MCF 10A (cell line): Measurements from ENCODE around the gene RANBP6. TPM values are rescaled to one million over a fixed set of nuclear protein-coding genes. Genes with fewer than 3 reads are reported as not detected.
"Not testable (repeated sequence)": the region's sequence is repeated elsewhere in the genome, so short reads cannot be mapped to it uniquely, and the experiment has no call there.

Source experiments
- BruUV-seq: library from RNA; stranded (reverse); fragments of 400-500 nt; replicated peaks from 2 replicates; lab custom pipeline; 2021; lab: Mats Ljungman, UMichigan
- CTCF ChIA-PET: fragments of 300-600 bp; sonication (Branson Sonifier 250); formaldehyde crosslinking; extraction: SDS; loops from one replicate; lab custom pipeline; 2021; ENCODE audit warnings: antibody characterized with exemption, inconsistent platforms; lab: Yijun Ruan, JAX
- POLR2A ChIA-PET: fragments of 300-600, 350-650 bp; sonication (Branson Sonifier 250); formaldehyde crosslinking; extraction: SDS; loops from one replicate; lab custom pipeline; 2020; ENCODE audit warnings: antibody characterized with exemption, inconsistent platforms; lab: Yijun Ruan, JAX
- DNase-seq: peaks from one replicate; pipeline ENCODE4 v3.0.0-alpha.2; 2018; ENCODE audit not compliant: unreplicated experiment
- H3K27ac Mint-ChIP-seq: one replicate; pipeline ENCODE4 v1.8.0; 2022; ENCODE audit warnings: mild to moderate bottlenecking, low read depth, mixed read lengths; ENCODE audit not compliant: unreplicated experiment
- H3K27me3 Mint-ChIP-seq: one replicate; pipeline ENCODE4 v1.8.0; 2022; ENCODE audit warnings: mixed read lengths; ENCODE audit not compliant: insufficient read depth, unreplicated experiment
- H3K36me3 Mint-ChIP-seq: one replicate; pipeline ENCODE4 v1.8.0; 2022; ENCODE audit warnings: mild to moderate bottlenecking, moderate library complexity, mixed read lengths; ENCODE audit not compliant: insufficient read depth, unreplicated experiment
- H3K4me1 Mint-ChIP-seq: one replicate; pipeline ENCODE4 v1.8.0; 2022; ENCODE audit warnings: mixed read lengths; ENCODE audit not compliant: insufficient read depth, unreplicated experiment
- H3K4me3 Mint-ChIP-seq: one replicate; pipeline ENCODE4 v1.8.0; 2022; ENCODE audit warnings: mild to moderate bottlenecking, moderate library complexity, mixed read lengths; ENCODE audit not compliant: unreplicated experiment
- H3K9me3 Mint-ChIP-seq: one replicate; pipeline ENCODE4 v1.8.0; 2022; ENCODE audit warnings: mixed read lengths; ENCODE audit not compliant: unreplicated experiment
- intact Hi-C: fragments of 100-400 bp; cut with micrococcal nuclease; formaldehyde crosslinking; loops from 2 replicates; pipeline ENCODE4 v1.14.1; 2022
- total RNA-seq: library from RNA; stranded (reverse); gene quantifications from 2 replicates; pipeline ENCODE4 v1.2.3, GENCODE V29; 2022
- TF ChIP-seq, protein P1 (sequence below): fragments of 200-600 bp; IDR thresholded peaks from one replicate; pipeline ENCODE4 v1.8.0; 2022; ENCODE audit warnings: antibody characterized with exemption, mild to moderate bottlenecking; ENCODE audit not compliant: unreplicated experiment

The RANBP6 gene
- total RNA-seq, 1 experiment from 2014 or later = 13.9 TPM

DNA sequence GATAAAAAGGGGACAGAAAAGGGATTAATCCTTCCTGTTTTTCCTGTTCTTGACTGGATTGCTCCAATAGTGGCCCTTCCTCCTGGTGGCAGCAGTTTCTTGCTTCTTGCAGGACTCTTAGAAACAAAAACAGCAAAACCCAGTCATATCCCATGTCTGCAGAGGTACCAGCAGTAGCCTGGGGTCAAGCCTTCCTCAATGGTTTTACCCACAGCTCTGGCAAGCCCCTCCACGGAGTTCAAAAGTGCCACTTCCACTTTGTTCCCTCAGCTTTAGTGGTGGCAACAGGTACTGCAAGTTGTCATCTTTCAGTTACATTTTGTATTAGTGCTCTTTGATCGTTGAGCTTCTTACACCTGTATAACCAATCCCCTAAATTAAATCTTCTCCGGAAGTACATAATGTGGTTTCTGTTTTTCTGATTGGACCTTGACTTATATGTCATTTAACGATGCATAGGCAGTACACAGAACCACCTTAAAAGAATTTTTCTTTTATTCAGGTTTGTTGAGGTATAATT, 8.7 kb upstream of the RANBP6 start:
- no peak overlapping the region for H3K4me3 Mint-ChIP-seq
- H3K9me3 Mint-ChIP-seq = no peaks in the 10 kb centered on the region
- peaks cover 14% of the 10 kb centered on the region for H3K4me1 Mint-ChIP-seq
- no TSS peak for BruUV-seq
- TF ChIP-seq, protein P1, sequence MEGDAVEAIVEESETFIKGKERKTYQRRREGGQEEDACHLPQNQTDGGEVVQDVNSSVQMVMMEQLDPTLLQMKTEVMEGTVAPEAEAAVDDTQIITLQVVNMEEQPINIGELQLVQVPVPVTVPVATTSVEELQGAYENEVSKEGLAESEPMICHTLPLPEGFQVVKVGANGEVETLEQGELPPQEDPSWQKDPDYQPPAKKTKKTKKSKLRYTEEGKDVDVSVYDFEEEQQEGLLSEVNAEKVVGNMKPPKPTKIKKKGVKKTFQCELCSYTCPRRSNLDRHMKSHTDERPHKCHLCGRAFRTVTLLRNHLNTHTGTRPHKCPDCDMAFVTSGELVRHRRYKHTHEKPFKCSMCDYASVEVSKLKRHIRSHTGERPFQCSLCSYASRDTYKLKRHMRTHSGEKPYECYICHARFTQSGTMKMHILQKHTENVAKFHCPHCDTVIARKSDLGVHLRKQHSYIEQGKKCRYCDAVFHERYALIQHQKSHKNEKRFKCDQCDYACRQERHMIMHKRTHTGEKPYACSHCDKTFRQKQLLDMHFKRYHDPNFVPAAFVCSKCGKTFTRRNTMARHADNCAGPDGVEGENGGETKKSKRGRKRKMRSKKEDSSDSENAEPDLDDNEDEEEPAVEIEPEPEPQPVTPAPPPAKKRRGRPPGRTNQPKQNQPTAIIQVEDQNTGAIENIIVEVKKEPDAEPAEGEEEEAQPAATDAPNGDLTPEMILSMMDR = peak; percentile 41
- no peaks in the 10 kb centered on the region for H3K27me3 Mint-ChIP-seq
- intact Hi-C loops = no loop called here
- POLR2A ChIA-PET = interaction anchor here (1.1 to 7.2 kb wide), 3 partner anchors 9 to 80 kb away, joined by 4 to 38 read pairs (median 12); partner anchors contain the start of gene RANBP6
- DNase-seq = peak; percentile 26
- CTCF ChIA-PET = interaction anchor here (0.7 to 2.3 kb wide), 15 partner anchors 9 to 720 kb away, joined by 3 to 10 read pairs (median 4); partner anchors contain the start of gene RANBP6
- no peaks in the 10 kb centered on the region for H3K36me3 Mint-ChIP-seq
- H3K27ac Mint-ChIP-seq = no peak overlapping the region

DNA sequence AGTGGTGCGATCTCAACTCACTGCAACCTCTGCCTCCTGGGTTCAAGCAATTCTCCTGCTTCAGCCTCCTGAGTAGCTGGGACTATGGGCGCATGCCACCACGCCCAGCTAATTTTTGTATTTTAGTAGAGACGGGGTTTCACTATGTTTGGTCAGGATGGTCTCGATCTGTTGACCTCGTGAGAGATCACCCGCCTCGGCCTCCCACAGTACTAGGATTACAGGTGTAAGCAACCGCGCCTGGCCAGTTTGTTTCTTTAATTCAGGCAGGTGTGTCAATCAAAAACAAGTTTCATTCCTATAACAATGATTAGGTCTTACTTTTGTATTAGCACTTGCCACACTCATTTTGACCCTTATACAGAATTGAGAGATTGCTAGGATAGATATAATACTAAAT, 1.6 kb upstream of the RANBP6 start:
- BruUV-seq, H3K27me3 Mint-ChIP-seq, H3K27ac Mint-ChIP-seq, H3K4me3 Mint-ChIP-seq, intact Hi-C loops, H3K9me3 Mint-ChIP-seq, DNase-seq: not testable (repeated sequence)
- CTCF ChIA-PET = interaction anchor here (0.6 to 2.5 kb wide), 8 partner anchors 34 to 1165 kb away, joined by 3 to 13 read pairs (median 4); no protein-coding TSS in a partner anchor
- Mint-ChIP-seq H3K4me1 (peaks cover 31% of the 10 kb centered on the region), H3K36me3 (peaks cover 34% of the 10 kb centered on the region)
- POLR2A ChIA-PET = interaction anchor here (0.6 to 3.6 kb wide), 6 partner anchors 9 to 1082 kb away, joined by 3 to 48 read pairs (median 10); partner anchors contain the start of gene UHRF2

DNA sequence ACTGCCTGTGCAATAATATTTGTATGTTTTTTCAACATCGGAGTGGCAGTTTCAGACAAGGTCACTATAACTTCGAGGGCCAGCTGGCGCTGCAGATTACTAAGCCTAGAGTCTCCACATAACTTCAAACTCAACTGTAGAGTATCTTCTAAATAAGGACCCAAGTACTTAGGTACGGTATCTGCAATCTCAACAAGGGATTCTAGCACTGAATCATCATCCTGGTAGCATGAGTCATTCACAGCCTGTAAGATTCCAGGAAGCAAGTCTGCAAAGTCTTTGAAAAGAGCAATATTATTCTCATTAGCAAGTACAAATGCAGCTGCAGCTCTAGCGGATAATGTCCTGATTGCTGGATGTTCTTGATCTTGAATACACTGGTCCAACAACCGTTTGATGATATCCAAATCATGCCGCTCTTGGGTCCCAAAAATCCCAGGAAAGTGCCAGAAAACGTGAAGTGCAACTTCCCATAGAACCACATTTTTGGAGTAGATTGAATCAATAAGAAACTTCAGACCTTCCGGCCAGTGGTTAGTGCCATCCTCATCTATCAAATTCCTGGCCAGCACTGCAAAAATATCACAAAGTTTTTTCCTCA, 654 bp downstream of the RANBP6 start:
- H3K4me3 Mint-ChIP-seq = peak overlapping the region; percentile 99
- ChIA-PET CTCF (interaction anchor here (1.0 to 2.5 kb wide), 4 partner anchors 9 to 129 kb away, joined by 4 to 13 read pairs (median 8); no protein-coding TSS in a partner anchor), POLR2A (interaction anchor here (0.5 to 3.6 kb wide), 14 partner anchors 8 to 863 kb away, joined by 3 to 48 read pairs (median 5); a partner anchor contains a TSS)
- no peaks in the 10 kb centered on the region for H3K9me3 Mint-ChIP-seq
- peak; percentile 65 for DNase-seq
- TF ChIP-seq, protein P1 = no peak
- no peaks in the 10 kb centered on the region for H3K27me3 Mint-ChIP-seq
- intact Hi-C loops = loop anchor here (1.0 kb wide), 1 partner anchor 128 kb away; no protein-coding TSS in a partner anchor
- peaks cover 33% of the 10 kb centered on the region for H3K4me1 Mint-ChIP-seq
- TSS peak; percentile 48 for BruUV-seq
- peak overlapping the region; percentile 93 for H3K27ac Mint-ChIP-seq
- peaks cover 38% of the 10 kb centered on the region for H3K36me3 Mint-ChIP-seq

DNA sequence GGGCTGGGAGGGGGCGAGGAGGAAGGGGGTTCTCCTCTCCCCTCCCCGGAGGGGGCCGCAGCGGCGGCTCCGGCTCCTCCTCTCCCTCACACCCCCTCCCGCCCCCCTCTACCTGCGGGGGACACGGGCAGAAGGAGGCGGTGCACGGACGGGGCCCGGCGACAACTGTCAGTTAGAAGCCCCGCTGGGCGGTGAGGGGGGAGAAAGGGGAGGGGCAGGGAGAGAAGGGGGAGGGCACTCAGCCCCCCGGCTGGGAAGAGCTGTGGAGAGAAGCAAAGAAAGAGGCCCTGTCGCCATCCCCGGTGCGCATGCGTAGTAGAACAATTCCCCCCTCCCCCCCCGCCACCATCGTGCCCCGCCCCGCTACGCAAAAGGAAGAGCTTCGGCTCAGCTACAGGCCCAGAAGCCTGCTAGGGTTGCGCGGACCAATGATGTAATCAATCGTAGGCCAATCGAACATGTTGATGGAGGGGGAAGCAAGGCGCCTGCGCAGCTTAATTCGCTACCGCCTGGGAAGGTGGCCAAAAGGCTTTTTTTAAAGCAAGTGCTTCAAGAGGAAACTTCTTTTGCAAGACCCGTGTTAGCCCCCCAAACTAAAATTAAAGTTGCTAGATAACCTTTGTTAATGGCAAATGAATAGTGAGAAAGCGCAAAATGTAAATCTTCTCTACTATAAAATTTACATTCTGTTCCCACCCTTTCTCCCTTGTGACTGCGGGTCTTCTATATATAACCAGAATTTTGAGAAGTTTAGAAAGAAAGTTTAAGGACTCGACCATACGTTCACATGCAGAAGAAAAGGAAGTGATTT, 7.0 kb downstream of the RANBP6 start:
- Mint-ChIP-seq H3K9me3 (no peaks in the 10 kb centered on the region), H3K27me3 (no peaks in the 10 kb centered on the region), H3K4me3 (peak overlapping the region; percentile 95), H3K4me1 (peaks cover 40% of the 10 kb centered on the region), H3K36me3 (peaks cover 28% of the 10 kb centered on the region), H3K27ac (peak overlapping the region; percentile 70)
- peak; percentile 98 for DNase-seq
- intact Hi-C loops = no loop called here
- no TSS peak for BruUV-seq
- CTCF ChIA-PET = interaction anchor here (0.7 to 1.3 kb wide), 5 partner anchors 29 to 175 kb away, joined by 3 to 7 read pairs (median 3); partner anchors contain the start of gene ERMP1
- POLR2A ChIA-PET = interaction anchor here (0.6 to 5.0 kb wide), 17 partner anchors 8 to 673 kb away, joined by 3 to 48 read pairs (median 5); partner anchors contain the start of genes ERMP1, RANBP6 and UHRF2
- TF ChIP-seq, protein P1 = no peak
